ENCODE data around the gene PCYT1A.
"Not testable (repeated sequence)": the region's sequence is repeated elsewhere in the genome, so short reads cannot be mapped to it uniquely, and the experiment has no call there.

The PCYT1A gene

DNA sequence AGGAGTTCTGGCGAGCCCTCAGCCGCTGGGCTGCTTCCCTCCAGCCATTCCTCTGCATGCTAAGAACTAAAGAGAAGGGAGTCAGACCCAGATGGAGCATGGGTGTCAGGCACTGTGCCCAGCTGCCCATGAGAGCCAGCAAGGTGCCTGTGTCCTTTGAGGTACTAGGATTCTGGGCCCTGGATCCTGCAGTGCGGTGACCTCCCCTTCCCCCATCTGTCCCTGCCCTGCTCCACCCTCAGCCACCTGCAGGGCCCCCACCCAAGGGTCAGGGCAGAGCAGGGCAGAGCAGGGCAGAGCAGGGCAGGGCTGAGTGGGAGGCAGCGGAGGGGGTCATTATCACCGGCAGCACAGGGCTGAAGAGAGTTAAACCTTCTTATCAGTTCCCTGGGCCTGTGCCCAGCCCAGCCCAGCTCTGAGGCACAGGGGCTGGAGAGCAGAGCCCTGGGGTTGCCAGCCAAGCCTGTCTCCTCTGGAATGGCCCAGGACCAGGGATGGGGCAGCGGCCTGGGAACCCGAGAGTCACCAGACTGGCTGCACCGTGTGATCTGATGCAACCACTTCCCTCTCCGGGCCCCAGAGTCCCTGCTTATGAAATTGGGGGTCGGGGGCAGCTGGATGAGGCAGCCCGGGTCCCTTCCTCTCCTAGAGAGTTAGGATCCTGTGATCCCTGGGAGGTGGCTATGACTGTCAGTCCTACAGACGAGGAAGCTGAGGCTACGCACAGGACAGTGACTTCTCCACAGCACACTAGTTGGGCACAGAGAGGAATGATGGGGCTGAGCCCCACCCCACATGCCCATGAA, 93.6 kb downstream of the PCYT1A start:
- Histone ChIP-seq H3K9me3 (no peaks in the 10 kb centered on the region), H3K36me3 (replicated peaks) (no peaks in the 10 kb centered on the region), H3K4me1 (no peaks in the 10 kb centered on the region), H3K4me3 (no peak overlapping the region), H3K27me3 (ENCODE audit: low read depth) (no peaks in the 10 kb centered on the region)
- in situ Hi-C loops (cut with MboI; ENCODE audit: low sequenced_read_pairs) = loop anchor here (5.0 kb wide), 1 partner anchor 117 kb away; no protein-coding TSS in a partner anchor
- DNase-seq (ENCODE audit: low spot score in 2 of 2) = no peak

DNA sequence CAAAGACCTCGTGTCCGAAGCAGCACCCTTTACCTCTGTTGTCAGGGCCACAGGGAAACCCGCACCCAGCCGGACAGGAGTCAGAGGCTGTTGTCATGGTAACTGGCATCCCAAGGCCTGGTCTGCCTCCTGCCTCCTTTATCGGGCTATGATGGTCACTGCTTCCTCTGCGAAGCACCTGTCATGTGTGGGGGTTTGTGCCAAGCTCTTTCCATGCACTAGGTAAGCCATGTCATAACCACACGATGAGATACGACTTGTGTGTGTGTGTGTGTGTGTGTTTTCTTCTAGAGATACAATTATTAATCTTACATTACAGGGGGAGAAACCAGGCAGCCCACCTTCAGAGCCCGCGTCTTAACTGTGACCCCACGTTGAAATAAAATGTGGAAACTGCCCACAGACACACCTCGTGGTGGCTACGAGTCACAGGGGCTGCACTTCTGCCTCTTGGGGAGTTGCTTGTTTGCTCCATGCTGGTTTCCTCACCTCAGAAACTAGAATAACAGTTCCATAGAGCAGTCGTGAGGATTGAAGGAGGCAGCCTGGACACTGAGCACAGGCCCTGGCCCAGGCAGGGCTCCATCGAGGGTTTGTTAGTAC, 94.3 kb downstream of the PCYT1A start:
- DNase-seq (ENCODE audit: low spot score in 2 of 2) = no peak
- Histone ChIP-seq H3K36me3 (replicated peaks) (no peaks in the 10 kb centered on the region), H3K4me1 (no peaks in the 10 kb centered on the region), H3K27me3 (ENCODE audit: low read depth) (no peaks in the 10 kb centered on the region), H3K4me3 (no peak overlapping the region), H3K9me3 (no peaks in the 10 kb centered on the region)
- in situ Hi-C loops (cut with MboI; ENCODE audit: low sequenced_read_pairs) = loop anchor here (5.0 kb wide), 1 partner anchor 116 kb away; no protein-coding TSS in a partner anchor

DNA sequence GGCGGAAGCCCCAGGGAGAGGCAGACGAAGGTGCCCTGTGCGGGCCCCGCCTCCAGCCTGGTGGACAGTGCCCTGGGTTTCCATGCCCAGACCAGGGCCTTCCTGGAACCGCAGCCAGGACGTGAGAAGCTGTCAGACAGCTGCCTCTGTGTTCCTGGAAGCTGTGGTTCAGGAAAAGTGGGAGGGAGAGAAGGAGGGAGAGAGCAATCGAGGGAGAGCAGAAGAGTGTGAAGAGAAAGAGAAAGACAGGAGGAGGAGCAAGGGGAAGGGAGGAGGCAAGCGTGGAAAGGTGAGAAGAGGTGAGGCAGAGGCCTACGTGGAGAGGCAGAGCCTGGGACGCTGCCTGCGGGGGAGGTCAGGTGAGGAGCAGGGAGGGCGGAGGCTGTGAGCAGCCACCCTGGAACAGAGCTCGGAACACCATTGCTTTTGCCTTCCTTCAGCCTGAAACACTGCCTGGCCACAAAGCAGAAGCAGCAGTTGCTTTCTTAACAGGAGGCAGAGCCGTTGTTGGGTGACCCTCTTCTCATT, 94.9 kb downstream of the PCYT1A start:
- H3K4me1 ChIP-seq = no peaks in the 10 kb centered on the region

DNA sequence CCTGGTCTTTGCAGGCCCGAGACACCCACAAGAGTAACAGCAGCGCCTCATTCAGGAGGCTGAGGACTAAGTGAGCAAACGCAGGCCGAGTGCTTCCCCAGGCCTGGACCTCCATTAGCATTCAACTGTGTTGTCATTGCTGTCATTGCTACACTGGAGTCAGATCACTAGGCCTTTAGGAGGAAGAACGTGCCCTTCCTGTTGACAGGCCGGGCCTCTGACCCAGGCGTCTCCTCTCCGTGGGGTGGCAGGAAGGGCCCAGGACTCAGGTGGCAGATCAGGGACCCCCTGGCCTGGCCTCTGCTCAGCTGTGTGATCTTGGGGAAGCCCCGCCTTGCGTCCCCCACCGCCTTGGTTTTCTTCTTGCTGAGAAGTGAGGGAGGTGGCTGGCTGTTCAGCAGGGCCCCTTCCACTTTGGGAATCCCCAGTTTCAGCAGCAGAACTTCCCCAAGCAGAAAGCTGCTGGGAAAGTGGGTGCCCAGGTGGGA, 95.4 kb downstream of the PCYT1A start:
- H3K9me3 ChIP-seq = no peaks in the 10 kb centered on the region
- H3K4me1 ChIP-seq = no peaks in the 10 kb centered on the region
- H3K4me3 ChIP-seq = no peak overlapping the region
- no peaks in the 10 kb centered on the region for H3K36me3 ChIP-seq (replicated peaks)
- no peaks in the 10 kb centered on the region for H3K27me3 ChIP-seq (ENCODE audit: low read depth)
- in situ Hi-C loops (cut with MboI; ENCODE audit: low sequenced_read_pairs) = loop anchor here (5.0 kb wide), 1 partner anchor 115 kb away; no protein-coding TSS in a partner anchor
- peak in 1 of 2 experiments; percentile 37 for DNase-seq (ENCODE audit: low spot score in 2 of 2)

More for the DNA sequence above, 94.9 kb downstream of the PCYT1A start:
- Histone ChIP-seq H3K9me3 (no peaks in the 10 kb centered on the region), H3K4me3 (no peak overlapping the region), H3K27me3 (ENCODE audit: low read depth) (no peaks in the 10 kb centered on the region), H3K36me3 (replicated peaks) (no peaks in the 10 kb centered on the region)
- no peak for DNase-seq (ENCODE audit: low spot score in 2 of 2)
- in situ Hi-C loops (cut with MboI; ENCODE audit: low sequenced_read_pairs) = loop anchor here (5.0 kb wide), 1 partner anchor 115 kb away; no protein-coding TSS in a partner anchor

DNA sequence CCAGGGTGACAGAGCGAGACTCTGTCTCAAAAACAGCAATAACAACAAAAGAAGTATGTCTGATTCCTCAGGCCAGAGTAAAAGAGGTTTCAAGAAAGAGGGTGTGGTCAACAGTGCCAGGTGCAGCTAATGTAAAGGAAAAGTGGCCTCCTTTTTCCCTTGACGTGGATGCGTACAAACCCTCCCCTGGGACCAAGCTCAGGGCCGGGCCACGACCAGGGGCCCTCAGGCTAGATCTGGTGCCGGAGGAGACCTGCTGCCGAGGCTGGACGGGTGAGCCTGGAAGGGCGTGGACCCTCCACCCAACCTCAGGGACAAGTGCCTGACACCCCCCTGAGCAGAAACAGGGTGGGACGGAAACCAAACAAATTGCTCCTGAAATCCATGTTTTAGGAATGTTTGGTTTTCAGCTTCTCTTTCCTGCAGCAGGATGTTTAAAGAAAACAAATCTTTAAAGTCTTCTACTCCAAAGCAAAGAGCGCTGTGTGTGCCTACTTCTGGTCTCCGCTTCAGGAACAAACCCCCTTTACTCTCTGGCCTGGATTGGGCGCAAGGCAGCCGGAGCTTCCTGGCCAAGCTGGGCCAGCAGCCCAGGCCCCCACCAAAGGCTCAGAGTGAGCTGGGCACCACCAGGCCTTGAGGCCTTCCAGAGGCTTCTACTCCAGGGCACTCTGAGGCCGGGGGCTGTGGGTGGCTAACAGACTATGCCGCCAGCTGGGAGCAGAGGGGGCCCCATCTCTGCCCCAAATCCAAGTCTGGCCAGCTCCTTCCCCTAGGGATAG, 97.8 kb downstream of the PCYT1A start:
- no peaks in the 10 kb centered on the region for H3K9me3 ChIP-seq
- H3K36me3 ChIP-seq (replicated peaks) = no peaks in the 10 kb centered on the region
- no peak overlapping the region for H3K4me3 ChIP-seq
- in situ Hi-C loops (cut with MboI; ENCODE audit: low sequenced_read_pairs) = loop anchor here (5.0 kb wide), 1 partner anchor 112 kb away; no protein-coding TSS in a partner anchor
- no peaks in the 10 kb centered on the region for H3K27me3 ChIP-seq (ENCODE audit: low read depth)
- DNase-seq (ENCODE audit: low spot score in 2 of 2) = no peak
- no peaks in the 10 kb centered on the region for H3K4me1 ChIP-seq

DNA sequence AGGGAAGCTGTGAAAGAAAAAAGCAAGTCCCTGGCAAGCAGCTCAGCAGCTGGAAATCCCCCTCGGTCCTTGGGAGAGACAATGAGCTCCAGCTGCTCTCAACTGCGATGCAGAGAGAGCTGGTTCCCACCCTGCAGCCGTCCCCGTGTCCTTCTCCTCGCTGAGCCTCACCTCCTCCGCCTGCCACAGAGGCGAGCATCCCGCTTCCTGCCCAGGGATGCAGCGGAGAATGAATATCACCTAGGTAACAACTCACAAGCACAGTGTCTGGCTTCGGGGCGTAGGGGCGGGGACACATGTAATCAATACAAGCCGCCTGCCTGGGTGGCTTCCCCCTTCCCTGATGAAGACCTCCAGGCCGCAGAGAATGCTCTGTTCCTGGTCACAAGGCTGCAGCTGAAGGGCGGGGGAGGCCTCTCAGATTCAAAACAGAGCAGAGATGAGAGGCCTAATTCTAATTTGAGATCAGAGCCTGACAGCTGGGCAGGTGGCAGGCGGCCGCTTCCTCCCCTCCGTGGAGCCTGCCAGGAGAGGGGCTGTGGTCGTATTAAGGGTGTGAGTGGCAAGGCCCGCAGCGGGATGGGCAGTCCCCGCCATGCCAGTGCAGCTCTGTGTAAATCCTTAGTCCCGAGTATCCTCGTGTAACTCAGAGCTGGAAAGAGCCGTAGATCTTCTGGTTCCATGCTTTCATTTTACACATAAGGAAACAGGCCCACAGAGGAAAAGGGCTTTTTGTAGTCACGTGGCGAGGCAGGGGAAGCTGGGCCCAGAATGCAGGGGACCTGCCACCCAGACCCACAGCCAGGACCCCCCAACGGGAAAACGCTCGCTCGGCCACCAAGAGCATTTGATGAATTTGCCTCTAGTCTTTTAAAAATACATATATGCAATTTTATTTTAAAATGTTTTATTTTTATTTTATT, 100.6 kb downstream of the PCYT1A start:
- in situ Hi-C loops (cut with MboI; ENCODE audit: low sequenced_read_pairs) = no loop called here
- H3K36me3 ChIP-seq (replicated peaks) = no peaks in the 10 kb centered on the region
- peaks cover 9% of the 10 kb centered on the region for H3K4me1 ChIP-seq
- H3K27me3 ChIP-seq (ENCODE audit: low read depth) = no peaks in the 10 kb centered on the region
- H3K4me3 ChIP-seq = no peak overlapping the region
- peak in 1 of 2 experiments; percentile 45 for DNase-seq (ENCODE audit: low spot score in 2 of 2)
- H3K9me3 ChIP-seq = no peaks in the 10 kb centered on the region

DNA sequence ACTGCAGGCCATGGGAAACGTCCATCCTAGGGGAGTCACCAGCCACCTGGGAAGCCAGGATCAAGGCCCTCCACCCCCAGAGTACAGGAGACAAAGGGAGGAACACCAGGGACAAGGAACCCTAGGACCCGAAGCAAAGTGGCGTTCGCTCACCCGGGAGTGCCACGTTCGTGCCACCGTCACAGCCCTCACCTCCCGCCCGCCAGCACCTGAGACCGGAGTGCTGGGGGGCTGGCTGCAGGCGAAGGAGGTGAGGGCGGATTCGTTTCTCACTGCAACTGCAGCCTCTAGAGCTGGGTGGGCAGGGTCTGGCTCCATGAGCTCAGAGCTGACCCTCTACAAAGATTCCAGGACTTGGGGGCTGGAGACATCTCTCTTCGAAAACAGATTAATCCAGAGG, 102.6 kb downstream of the PCYT1A start:
- Histone ChIP-seq H3K27me3 (ENCODE audit: low read depth) (no peaks in the 10 kb centered on the region), H3K9me3 (no peaks in the 10 kb centered on the region), H3K4me1 (peaks cover 12% of the 10 kb centered on the region), H3K36me3 (replicated peaks) (no peaks in the 10 kb centered on the region), H3K4me3 (no peak overlapping the region)
- in situ Hi-C loops (cut with MboI; ENCODE audit: low sequenced_read_pairs) = no loop called here
- no peak for DNase-seq (ENCODE audit: low spot score in 2 of 2)

DNA sequence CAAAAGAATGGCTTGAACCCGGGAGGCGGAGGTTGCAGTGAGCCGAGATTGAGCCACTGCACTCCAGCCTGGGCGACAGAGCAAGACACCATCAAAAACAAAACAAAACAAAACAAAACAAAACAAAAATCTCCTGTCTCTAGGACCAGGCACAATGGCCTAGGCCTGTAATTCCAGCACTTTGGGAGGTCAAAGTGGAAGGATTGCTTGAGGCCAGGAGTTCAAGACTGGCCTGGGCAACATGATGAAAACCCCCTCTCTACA, 103.4 kb downstream of the PCYT1A start:
- DNase-seq (ENCODE audit: low spot score in 2 of 2); in situ Hi-C loops (cut with MboI; ENCODE audit: low sequenced_read_pairs): not testable (repeated sequence)

DNA sequence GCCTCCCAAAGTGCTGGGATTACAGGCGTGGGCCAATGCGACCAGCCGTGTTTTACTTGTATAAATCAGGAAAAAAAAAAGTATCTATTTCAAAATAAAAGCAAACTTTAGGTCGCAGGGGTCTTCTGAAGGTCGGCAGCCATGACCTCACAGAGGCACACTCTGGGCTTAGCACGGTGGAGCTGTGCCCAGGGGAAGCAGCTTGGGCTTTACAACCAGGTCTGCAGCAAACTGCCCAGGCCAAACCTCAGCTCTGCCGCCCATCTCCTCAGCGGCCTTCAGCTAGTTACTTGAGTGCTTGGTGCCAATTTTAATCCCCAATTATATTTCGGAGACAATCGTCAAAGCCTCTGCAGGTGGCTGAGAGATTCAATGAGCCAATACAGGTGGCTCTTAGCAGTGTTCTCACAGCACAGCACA, 106.4 kb downstream of the PCYT1A start:
- H3K27me3 ChIP-seq (ENCODE audit: low read depth) = no peaks in the 10 kb centered on the region
- in situ Hi-C loops (cut with MboI; ENCODE audit: low sequenced_read_pairs) = no loop called here
- no peaks in the 10 kb centered on the region for H3K36me3 ChIP-seq (replicated peaks)
- H3K9me3 ChIP-seq = no peaks in the 10 kb centered on the region
- no peak overlapping the region for H3K4me3 ChIP-seq
- DNase-seq (ENCODE audit: low spot score in 2 of 2) = no peak
- peaks cover 23% of the 10 kb centered on the region for H3K4me1 ChIP-seq

More for the DNA sequence above, 103.4 kb downstream of the PCYT1A start:
- H3K4me1 ChIP-seq = peaks cover 18% of the 10 kb centered on the region
- H3K4me3 ChIP-seq; H3K27me3 ChIP-seq (ENCODE audit: low read depth); H3K9me3 ChIP-seq; H3K36me3 ChIP-seq (replicated peaks): not testable (repeated sequence)

DNA sequence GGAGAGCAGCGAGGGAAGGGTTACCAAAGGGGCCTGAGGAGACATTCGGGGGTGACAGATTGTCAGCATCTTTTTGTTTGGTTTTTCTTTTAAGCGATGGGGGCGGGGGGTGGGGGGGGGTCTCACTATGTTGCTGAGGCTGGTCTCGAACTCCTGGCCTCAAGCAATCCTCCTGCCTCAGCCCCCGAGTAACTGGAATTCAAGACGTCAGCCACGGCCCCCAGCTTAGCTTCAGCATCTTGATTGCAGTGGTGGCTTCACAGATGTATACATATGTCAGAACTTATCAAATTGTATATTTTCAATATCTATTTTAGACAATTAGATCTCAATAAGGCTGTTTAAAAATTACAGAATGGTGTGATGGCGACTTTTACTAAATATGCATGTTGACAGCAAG, 107.2 kb downstream of the PCYT1A start:
- Histone ChIP-seq H3K9me3 (no peaks in the 10 kb centered on the region), H3K4me3 (no peak overlapping the region), H3K4me1 (peaks cover 23% of the 10 kb centered on the region), H3K27me3 (ENCODE audit: low read depth) (no peaks in the 10 kb centered on the region), H3K36me3 (replicated peaks) (no peaks in the 10 kb centered on the region)
- in situ Hi-C loops (cut with MboI; ENCODE audit: low sequenced_read_pairs) = no loop called here
- DNase-seq (ENCODE audit: low spot score in 2 of 2) = no peak

Measured in HAP-1 (cell line).